Measurements from ENCODE around the gene TMC7. TPM values are rescaled to one million over a fixed set of nuclear protein-coding genes. Genes with fewer than 3 reads are reported as not detected.

The TMC7 gene
- total and polyA plus RNA-seq, 2 of the 13 experiments (the other 11 are each of a cell fraction or from before 2014, with no cell fraction given): 1.2 to 5.1 TPM

DNA sequence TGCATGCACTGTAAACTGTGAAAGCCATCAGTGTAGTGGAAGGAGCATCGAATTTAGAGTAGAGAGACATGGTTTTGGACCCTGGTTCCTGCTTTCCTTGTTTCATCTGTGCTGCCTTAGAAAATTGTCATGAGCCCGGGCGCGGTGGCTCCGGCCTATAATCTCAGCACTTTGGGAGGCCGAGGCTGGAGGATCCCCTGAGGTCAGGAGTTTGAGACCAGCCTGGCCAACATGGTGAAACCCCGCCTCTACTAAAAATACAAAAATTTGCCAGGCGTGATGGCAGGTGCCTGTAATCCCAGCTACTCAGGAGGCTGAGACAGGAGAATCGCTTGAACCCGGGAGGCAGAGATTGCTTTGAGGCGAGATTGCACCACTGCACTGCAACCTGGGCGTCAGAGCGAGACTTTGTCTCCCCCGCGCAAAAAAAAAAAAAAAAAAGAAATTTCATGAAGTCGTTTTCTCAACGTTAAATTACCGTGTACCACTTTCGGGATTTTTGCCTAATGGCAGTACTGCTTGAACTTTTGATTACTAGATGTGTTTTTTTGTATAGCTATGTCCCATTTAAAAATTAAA, 84.6 kb downstream of the TMC7 start (continued):
- no peak for TF ChIP-seq USF2 (IDR thresholded peaks at IDR 0.05; ENCODE audit: low read depth, low read length)
- TF ChIP-seq USF2 (CRISPR knock-in tag; IDR thresholded peaks at IDR 0.05; ENCODE audit: borderline replicate concordance): no peak
- TF ChIP-seq ZFP37 (CRISPR knock-in tag; IDR thresholded peaks at IDR 0.05; ENCODE audit: borderline replicate concordance): no peak
- peak; percentile 35; the same call in 1 of the 2 replicates for TF ChIP-seq NAIF1 (CRISPR knock-in tag; IDR thresholded peaks at IDR 0.05; ENCODE audit: borderline replicate concordance)
- no peak for TF ChIP-seq MLX (CRISPR knock-in tag; IDR thresholded peaks at IDR 0.05)
- no peak for TF ChIP-seq ZBTB38 (CRISPR knock-in tag; IDR thresholded peaks at IDR 0.05)
- no peak for TF ChIP-seq MAFG (CRISPR knock-in tag; IDR thresholded peaks at IDR 0.05)
- no peak for TF ChIP-seq ZNF17 (CRISPR knock-in tag; IDR thresholded peaks at IDR 0.05)
